T-helper 2 cell treated with Interferon-gamma antibody and Interleukin-4, amounts not matched to agents 100 ng/mL and 5 ng/mL, for 36 hours (primary cell): ENCODE data around the gene GAB2. TPM values are rescaled to one million over a fixed set of nuclear protein-coding genes. Genes with fewer than 3 reads are reported as not detected.

Source experiments
- intact Hi-C: fragments of 100-400 bp; cut with micrococcal nuclease; formaldehyde crosslinking; loops from one replicate; pipeline ENCODE4 v1.15.1; 2023
- total RNA-seq: library from RNA; stranded (reverse); gene quantifications from 2 replicates; pipeline ENCODE4 v1.2.3, GENCODE V29; 2022

Gene GAB2
- total RNA-seq, 1 donor from 2014 or later: 96.1 TPM

- intact Hi-C loops: no loop called here
Observed at GRCh38 chr11:78428266-78428636, 10.6 kb upstream of the GAB2 start.

GRCh38 chr11:78427615-78428265 is 10.1 kb upstream of the GAB2 start:
- intact Hi-C loops: no loop called here

GRCh38 chr11:78426845-78427244 is 9.2 kb upstream of the GAB2 start:
- intact Hi-C loops: no loop called here

- intact Hi-C loops: no loop called here
Observed at GRCh38 chr11:78425399-78426070, 7.9 kb upstream of the GAB2 start.

- intact Hi-C loops: no loop called here
Observed at GRCh38 chr11:78424334-78425270, 7.0 kb upstream of the GAB2 start.

- intact Hi-C loops: no loop called here
Observed at GRCh38 chr11:78423241-78423640, 5.6 kb upstream of the GAB2 start.

GRCh38 chr11:78420796-78421209 is 3.2 kb upstream of the GAB2 start:
- intact Hi-C loops: no loop called here

GRCh38 chr11:78420255-78420764 is 2.7 kb upstream of the GAB2 start:
- intact Hi-C loops: no loop called here

GRCh38 chr11:78419327-78419726 is 1.7 kb upstream of the GAB2 start:
- intact Hi-C loops: loop anchor here (5.0 kb wide), 2 partner anchors 127 to 342 kb away; partner anchors contain the start of gene NDUFC2

- intact Hi-C loops: loop anchor here (1.0 to 5.0 kb wide), 4 partner anchors 47 to 341 kb away; partner anchors contain the start of gene NDUFC2
Observed at GRCh38 chr11:78418584-78419211, 1.1 kb upstream of the GAB2 start.

GRCh38 chr11:78417888-78418583 is 416 bp upstream of the GAB2 start:
- intact Hi-C loops: loop anchor here (1.0 to 5.0 kb wide), 9 partner anchors 15 to 341 kb away; partner anchors contain the start of genes ALG8, KCTD21, NDUFC2 and USP35

GRCh38 chr11:78416285-78417174 is 1.1 kb downstream of the GAB2 start:
- intact Hi-C loops: loop anchor here (1.0 to 5.0 kb wide), 7 partner anchors 16 to 339 kb away; partner anchors contain the start of genes ALG8, KCTD21, NDUFC2 and USP35

GRCh38 chr11:78415338-78415737 is 2.3 kb downstream of the GAB2 start:
- intact Hi-C loops: loop anchor here (2.0 to 5.0 kb wide), 3 partner anchors 19 to 338 kb away; partner anchors contain the start of gene NDUFC2

GRCh38 chr11:78414321-78415051 is 3.1 kb downstream of the GAB2 start:
- intact Hi-C loops: loop anchor here (2.0 to 5.0 kb wide), 3 partner anchors 18 to 337 kb away; partner anchors contain the start of gene NDUFC2

- intact Hi-C loops: no loop called here
Observed at GRCh38 chr11:78408619-78409018, 9.0 kb downstream of the GAB2 start.

- intact Hi-C loops: no loop called here
Observed at GRCh38 chr11:78406568-78407196, 10.9 kb downstream of the GAB2 start.

- intact Hi-C loops: no loop called here
Observed at GRCh38 chr11:78405805-78406204, 11.8 kb downstream of the GAB2 start.

GRCh38 chr11:78403781-78404180 is 13.8 kb downstream of the GAB2 start:
- intact Hi-C loops: no loop called here
